Measurements from ENCODE around the gene ATP10A. TPM values are rescaled to one million over a fixed set of nuclear protein-coding genes. Genes with fewer than 3 reads are reported as not detected.

The ATP10A gene
- total RNA-seq, 1 experiment from 2014 or later, result 7.1 TPM

- peak; percentile 64 for DNase-seq (ENCODE audit: low read depth, low spot score)
- in situ Hi-C loops (cut with HindIII; ENCODE audit: low pct_unique_long_range_greater_than_20kb, low sequenced_read_pairs), result no loop called here
Measured at GRCh38 chr15:25693321-25694238, 169.5 kb downstream of the ATP10A start.

DNA sequence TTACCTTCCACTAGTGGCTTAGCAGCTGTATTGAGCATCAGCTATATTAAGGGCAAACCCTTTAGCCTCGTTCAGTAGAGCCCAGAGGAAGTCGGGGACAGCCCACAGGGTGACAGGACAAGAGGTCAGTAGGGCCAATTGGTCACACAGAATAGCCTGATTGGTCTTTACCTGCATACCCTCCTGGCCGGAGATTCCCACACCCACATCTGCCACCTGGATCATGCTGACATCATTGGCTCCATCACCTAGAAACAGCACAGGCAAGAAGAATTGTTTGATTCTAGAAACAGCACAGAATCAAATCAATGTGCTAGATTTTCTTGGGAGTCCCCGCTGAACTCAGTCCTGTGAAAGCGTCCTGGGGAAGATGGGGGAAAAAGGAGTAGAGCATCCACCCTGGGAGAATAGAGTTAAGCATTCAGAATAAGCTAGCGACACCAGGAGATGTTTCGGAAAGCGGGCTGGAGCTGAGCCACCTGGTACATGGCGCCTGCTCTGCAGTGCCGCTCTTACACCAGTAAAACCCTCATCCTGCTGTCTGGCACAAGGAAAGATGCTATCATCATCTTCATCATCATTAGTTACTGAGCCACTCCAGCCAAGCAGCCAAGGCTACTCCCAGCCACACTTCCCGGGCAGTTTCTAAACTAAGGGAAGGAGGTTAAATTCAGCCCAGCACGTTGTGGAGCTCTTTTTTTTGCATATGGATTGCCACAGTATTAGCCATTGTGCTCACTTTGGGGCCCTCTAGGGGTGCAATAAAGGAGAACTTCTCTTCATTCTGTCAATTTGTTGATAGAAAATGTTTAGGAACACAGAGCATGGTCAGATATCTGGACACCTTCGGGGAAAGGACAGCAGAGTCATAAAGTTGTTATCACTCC lies 171.3 kb downstream of the ATP10A start:
- DNase-seq (ENCODE audit: low read depth, low spot score), result peak; percentile 48
- in situ Hi-C loops (cut with HindIII; ENCODE audit: low pct_unique_long_range_greater_than_20kb, low sequenced_read_pairs), result no loop called here

DNA sequence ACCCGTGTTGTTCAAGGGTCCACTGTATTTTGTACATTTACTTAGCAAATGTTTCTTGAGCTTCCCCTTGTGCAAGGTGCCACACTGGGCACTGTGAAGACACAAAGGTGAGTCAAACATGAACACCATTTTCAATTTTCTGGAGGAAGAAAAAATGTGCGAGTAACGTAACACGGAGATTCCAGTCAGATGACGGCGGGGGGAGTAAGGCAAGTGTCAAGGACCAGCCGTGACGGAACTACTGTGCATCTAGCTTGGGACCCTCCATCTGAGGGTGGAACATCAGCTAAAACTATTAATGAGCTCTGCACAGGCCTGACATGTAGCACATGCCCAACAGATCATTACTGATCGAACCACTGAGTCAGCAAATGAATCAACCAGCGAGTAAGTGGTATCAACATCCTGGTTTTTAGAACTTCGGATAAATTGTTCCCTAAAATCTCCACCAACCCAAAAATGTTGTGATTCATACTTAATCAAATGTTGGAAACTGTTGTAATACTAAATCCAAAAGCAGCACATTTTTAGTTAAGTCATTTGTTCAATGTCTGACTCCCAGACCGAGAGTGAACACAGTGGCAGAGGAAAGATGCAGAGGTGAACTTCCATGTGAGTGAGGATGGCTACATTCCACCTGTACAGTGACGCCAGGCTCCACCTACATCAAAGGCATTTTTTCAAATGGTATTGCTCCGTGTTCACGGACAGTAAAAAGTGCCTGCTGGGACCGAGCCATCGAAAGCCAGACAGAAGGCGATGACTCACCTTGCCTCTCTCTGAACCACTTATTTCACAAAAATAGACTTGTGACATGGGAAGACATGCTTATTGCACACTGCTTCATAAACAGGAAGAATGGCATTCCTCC lies 172.2 kb downstream of the ATP10A start:
- in situ Hi-C loops (cut with HindIII; ENCODE audit: low pct_unique_long_range_greater_than_20kb, low sequenced_read_pairs), result no loop called here
- DNase-seq (ENCODE audit: low read depth, low spot score), result no peak

DNA sequence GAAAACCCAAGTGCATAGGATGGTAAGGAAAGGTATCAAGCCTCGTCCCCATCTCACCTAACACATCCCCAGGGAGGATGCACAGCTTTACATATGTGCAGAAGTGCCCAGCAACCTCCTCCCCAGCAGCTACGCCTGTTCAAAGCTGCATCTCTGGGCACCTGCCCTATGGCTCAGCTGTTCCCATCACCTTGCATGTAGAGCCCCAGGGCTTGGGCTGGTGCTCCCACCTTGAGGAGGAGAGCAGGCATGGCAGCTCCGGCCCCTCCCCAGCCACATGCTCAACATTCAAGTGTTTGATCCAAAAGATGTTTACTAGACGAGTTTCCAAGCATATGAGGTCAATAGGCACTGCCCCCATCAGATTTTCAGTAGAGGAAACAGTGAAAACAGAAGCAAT lies 173.5 kb downstream of the ATP10A start:
- in situ Hi-C loops (cut with HindIII; ENCODE audit: low pct_unique_long_range_greater_than_20kb, low sequenced_read_pairs), result no loop called here
- DNase-seq (ENCODE audit: low read depth, low spot score), result no peak

GRCh38 chr15:25688166-25688565 lies 175.0 kb downstream of the ATP10A start:
- in situ Hi-C loops (cut with HindIII; ENCODE audit: low pct_unique_long_range_greater_than_20kb, low sequenced_read_pairs), result no loop called here
- no peak for DNase-seq (ENCODE audit: low read depth, low spot score)

GRCh38 chr15:25687689-25688088 lies 175.4 kb downstream of the ATP10A start:
- in situ Hi-C loops (cut with HindIII; ENCODE audit: low pct_unique_long_range_greater_than_20kb, low sequenced_read_pairs), result no loop called here

DNA sequence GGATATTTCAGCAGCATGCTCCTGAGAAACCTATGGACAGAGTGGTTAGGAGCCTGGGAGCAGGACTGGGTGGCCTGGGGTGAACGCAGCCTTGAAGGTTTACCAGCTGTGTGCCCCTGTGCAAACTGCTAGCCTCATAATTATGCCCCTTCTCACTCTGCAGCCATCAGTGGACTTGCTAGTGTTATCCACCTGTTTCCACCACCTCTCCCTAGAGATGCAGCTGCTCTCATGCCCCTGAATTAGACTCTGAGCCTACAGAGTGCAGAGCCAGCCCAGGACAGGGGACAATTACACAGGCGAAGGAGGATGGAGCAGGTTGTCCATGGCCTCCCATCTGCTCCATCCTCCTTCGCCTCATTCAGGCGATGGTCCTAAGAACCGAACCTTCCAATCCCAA lies 175.9 kb downstream of the ATP10A start:
- DNase-seq (ENCODE audit: low read depth, low spot score), result no peak
- in situ Hi-C loops (cut with HindIII; ENCODE audit: low pct_unique_long_range_greater_than_20kb, low sequenced_read_pairs), result no loop called here

More at GRCh38 chr15:25687689-25688088, 175.4 kb downstream of the ATP10A start:
- DNase-seq (ENCODE audit: low read depth, low spot score), result no peak

- in situ Hi-C loops (cut with HindIII; ENCODE audit: low pct_unique_long_range_greater_than_20kb, low sequenced_read_pairs), result no loop called here
- no peak for DNase-seq (ENCODE audit: low read depth, low spot score)
Measured at GRCh38 chr15:25686780-25687179, 176.3 kb downstream of the ATP10A start.

DNA sequence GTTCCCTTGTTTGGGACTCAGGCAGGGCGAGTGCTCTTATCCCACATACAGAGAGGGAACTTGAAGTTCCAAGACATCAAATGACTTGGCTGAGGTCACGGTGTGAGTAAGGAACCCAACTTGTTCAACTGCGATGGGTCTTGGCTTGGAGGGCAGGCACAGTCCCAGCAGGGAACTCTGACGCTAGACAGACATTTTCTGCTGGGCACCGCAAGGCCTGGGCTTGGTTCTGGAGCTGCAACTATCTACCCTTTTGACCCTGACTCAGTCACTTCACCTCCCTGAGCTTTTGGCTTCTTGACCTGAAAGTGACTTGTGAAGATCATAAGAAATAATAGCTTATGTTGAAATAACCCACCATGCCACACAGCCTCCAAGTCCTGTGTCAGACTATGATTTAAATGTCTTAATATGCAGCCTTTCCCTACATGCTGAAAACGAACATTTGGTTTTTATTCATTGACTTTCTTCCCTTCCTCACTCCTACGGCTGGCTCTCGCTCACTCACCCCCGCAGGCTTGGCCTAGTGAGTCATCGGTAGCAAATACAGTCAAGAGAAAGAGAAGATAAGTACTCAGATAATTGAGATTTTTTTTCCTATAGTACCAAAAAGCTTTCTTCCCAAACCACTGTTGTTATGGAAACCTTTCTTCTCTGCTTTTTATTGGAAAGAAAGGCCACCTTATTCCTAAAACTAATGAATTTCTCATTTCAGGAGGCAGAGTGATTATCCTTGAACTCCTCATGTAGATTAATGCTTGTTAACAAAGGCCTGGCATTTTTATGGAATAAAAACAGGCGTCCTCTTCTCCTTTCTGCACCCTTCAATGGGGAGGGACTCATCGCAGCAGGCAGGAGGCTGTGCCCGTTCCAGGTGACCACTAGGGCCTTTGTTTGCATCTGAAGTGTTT lies 178.4 kb downstream of the ATP10A start:
- in situ Hi-C loops (cut with HindIII; ENCODE audit: low pct_unique_long_range_greater_than_20kb, low sequenced_read_pairs), result no loop called here
- no peak for DNase-seq (ENCODE audit: low read depth, low spot score)

DNA sequence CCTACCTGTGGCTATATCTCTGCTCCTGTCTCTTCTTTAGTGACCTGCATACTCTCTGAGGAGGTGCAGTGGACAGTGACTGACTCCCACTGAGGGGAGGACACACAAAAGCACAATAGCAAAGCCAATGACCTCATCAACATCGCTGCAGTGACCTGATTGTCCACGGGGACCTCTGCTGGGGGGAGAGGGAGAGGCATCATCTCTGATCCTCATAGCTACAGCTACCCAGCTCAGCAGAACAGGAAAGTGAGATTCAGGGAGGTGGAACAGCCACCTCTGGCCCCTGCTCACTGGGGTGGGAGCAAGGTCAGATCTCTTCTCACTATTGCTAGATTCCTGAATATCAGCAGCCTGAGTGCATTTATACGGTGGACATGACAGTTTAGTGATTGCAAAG lies 179.2 kb downstream of the ATP10A start:
- in situ Hi-C loops (cut with HindIII; ENCODE audit: low pct_unique_long_range_greater_than_20kb, low sequenced_read_pairs), result no loop called here
- peak; percentile 33 for DNase-seq (ENCODE audit: low read depth, low spot score)

DNA sequence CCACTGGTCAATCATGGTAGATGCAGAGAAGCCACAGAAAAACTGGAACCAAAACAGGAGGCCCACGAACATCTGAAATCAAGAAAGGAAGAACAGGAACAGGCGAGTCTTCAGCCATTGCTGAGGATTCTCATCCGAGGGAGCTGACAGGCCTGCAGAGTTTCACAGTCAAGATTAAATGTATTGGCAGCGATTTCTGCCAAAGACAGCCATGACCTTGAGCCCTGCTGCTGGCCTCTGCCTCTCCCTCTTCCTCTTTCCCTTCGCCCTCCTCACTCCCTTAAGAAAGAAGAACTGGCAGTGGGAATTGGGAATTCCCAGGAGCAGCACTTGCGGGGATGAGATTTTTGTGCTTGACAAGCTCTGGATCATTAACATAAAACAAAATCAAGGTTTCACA lies 179.7 kb downstream of the ATP10A start:
- in situ Hi-C loops (cut with HindIII; ENCODE audit: low pct_unique_long_range_greater_than_20kb, low sequenced_read_pairs), result no loop called here
- DNase-seq (ENCODE audit: low read depth, low spot score), result no peak

DNA sequence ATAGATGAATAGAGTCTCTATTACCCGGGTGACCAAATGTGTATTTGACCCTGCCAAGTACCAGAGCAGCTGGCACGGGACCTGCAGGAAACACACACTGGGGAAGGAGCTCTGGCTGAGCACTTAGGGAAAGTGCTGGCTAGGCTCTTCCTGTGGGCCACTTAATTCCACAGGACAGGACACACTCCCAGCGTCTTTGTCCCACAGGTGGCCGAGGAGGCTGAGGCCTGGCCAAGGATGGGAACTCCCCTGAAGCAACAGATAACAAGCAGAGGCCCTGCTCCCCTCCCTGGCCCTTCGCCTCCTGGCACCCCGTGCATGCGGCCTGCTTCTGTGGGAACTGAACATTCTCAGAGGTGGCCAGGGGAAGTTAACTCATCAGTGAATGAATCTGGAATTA lies 180.8 kb downstream of the ATP10A start:
- in situ Hi-C loops (cut with HindIII; ENCODE audit: low pct_unique_long_range_greater_than_20kb, low sequenced_read_pairs), result no loop called here
- no peak for DNase-seq (ENCODE audit: low read depth, low spot score)

DNA sequence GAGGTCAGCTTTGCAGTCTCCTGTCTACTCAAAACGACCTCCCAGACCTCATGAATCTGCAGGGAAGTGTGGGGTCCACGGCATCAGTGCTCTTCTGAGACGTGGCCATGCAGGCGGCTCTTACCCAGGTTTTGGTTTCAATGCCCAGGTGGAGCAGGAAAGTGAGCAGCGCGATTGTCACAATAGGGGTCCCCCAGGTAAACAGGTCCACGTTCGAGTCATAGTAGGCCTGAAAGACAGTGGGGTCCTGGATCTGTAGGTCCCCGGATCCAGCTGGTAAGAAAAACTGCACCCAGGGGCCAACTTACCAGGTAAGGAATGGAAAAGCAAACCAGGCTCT lies 182.5 kb downstream of the ATP10A start:
- in situ Hi-C loops (cut with HindIII; ENCODE audit: low pct_unique_long_range_greater_than_20kb, low sequenced_read_pairs), result no loop called here
- DNase-seq (ENCODE audit: low read depth, low spot score), result no peak

GRCh38 chr15:25679964-25680685 lies 183.0 kb downstream of the ATP10A start:
- in situ Hi-C loops (cut with HindIII; ENCODE audit: low pct_unique_long_range_greater_than_20kb, low sequenced_read_pairs), result no loop called here
- DNase-seq (ENCODE audit: low read depth, low spot score), result no peak

- no peak for DNase-seq (ENCODE audit: low read depth, low spot score)
- in situ Hi-C loops (cut with HindIII; ENCODE audit: low pct_unique_long_range_greater_than_20kb, low sequenced_read_pairs), result no loop called here
Measured at GRCh38 chr15:25679492-25679891, 183.6 kb downstream of the ATP10A start.

GRCh38 chr15:25678500-25678855 lies 184.6 kb downstream of the ATP10A start:
- DNase-seq (ENCODE audit: low read depth, low spot score), result no peak
- in situ Hi-C loops (cut with HindIII; ENCODE audit: low pct_unique_long_range_greater_than_20kb, low sequenced_read_pairs), result no loop called here

Data from SK-MEL-5 (cell line).